ENCODE data around the gene PARP3. TPM values are rescaled to one million over a fixed set of nuclear protein-coding genes. Genes with fewer than 3 reads are reported as not detected.
"Not testable (repeated sequence)": the region's sequence is repeated elsewhere in the genome, so short reads cannot be mapped to it uniquely, and the experiment has no call there.

The PARP3 gene
- total RNA-seq, 4 donors from 2014 or later: 19.5 to 43.0 (median 22.8) TPM

DNA sequence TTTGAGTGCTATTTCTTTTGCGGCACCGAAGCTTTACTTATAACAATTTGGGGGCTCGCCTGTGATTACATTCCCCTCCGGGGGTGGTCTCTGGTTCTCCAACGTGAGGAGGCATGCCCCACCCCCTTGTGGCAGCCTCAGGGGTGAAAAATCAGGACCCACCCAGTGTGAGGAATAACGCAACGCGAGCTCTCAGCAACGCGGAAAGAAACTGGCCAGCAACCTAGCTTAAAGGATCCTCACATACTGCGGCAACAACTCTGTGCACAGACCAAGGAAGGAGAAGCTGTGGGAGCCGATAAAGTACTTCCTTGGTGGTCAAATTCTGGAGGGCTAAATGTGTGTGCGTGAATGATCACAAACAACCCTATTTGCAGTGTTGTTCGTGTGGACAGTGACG, 44.8 kb upstream of the PARP3 start:
- no peaks in the 10 kb centered on the region for H3K36me3 ChIP-seq

GRCh38 chr3:51900043-51900442, 42.1 kb upstream of the PARP3 start:
- not testable (repeated sequence) for H3K4me1 ChIP-seq, ATAC-seq, H3K27ac ChIP-seq, H3K36me3 ChIP-seq, H3K9me3 ChIP-seq, H3K4me3 ChIP-seq
- peaks cover 20% of the 10 kb centered on the region for H3K27me3 ChIP-seq
- WGBS, 2 donors (ENCODE audit: low coverage in 1 of 2): 51 to 71% methylated on average over 4 to 6 of the region's 7 CpGs

More for the DNA sequence above, 44.8 kb upstream of the PARP3 start:
- H3K4me1 ChIP-seq: no peaks in the 10 kb centered on the region
- H3K27me3 ChIP-seq: peaks cover 32% of the 10 kb centered on the region
- 100% methylated on average over 3 to 6 of the region's 15 CpGs for WGBS, 2 donors (ENCODE audit: low coverage in 1 of 2)
- no peak overlapping the region for H3K27ac ChIP-seq
- TF ChIP-seq POLR2AphosphoS5 (IDR thresholded peaks at IDR 0.05): no peak
- no peak for TF ChIP-seq POLR2A (IDR thresholded peaks at IDR 0.05)
- TF ChIP-seq CTCF (IDR thresholded peaks at IDR 0.05): no peak
- no peak for TF ChIP-seq EP300 (IDR thresholded peaks at IDR 0.05)
- no peak for ATAC-seq
- no peaks in the 10 kb centered on the region for H3K9me3 ChIP-seq
- no peak overlapping the region for H3K4me3 ChIP-seq

DNA sequence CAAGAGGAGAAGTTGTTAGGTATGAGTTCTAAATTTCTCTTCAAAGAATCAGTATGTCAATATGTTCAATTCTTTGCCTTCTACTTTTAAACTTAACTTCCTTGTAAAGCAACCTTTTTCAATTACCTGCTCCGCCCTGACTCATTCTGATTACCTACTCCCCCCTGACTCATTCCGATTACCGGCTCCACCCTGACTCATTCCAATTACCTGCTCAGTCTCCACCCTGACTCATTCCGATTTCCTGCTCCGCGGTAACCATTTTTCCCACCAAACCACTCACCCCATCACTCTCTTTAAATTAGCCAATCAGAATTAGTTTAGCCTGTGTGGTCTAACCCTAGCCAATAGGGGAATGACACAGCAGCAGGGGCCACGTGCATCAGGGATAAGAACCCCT, 39.8 kb upstream of the PARP3 start:
- H3K36me3 ChIP-seq, H3K4me3 ChIP-seq, ATAC-seq, H3K4me1 ChIP-seq, H3K27ac ChIP-seq, H3K9me3 ChIP-seq: not testable (repeated sequence)
- H3K27me3 ChIP-seq: peaks cover 15% of the 10 kb centered on the region
- 75 to 93% methylated on average over 3 to 6 of the region's 7 CpGs for WGBS, 2 donors (ENCODE audit: low coverage in 1 of 2)

- Histone ChIP-seq H3K36me3 (no peaks in the 10 kb centered on the region), H3K4me3 (no peak overlapping the region), H3K4me1 (no peaks in the 10 kb centered on the region), H3K27me3 (peaks cover 19% of the 10 kb centered on the region), H3K27ac (no peak overlapping the region), H3K9me3 (peaks cover 0 to 5% (median 0%) of the 10 kb centered on the region in 3 donors)
- WGBS, 2 donors (ENCODE audit: low coverage in 1 of 2): 100% methylated on average over 1 of the region's 2 CpGs
- TF ChIP-seq EP300 (IDR thresholded peaks at IDR 0.05): no peak
- no peak for TF ChIP-seq CTCF (IDR thresholded peaks at IDR 0.05)
- TF ChIP-seq POLR2A (IDR thresholded peaks at IDR 0.05): no peak
- TF ChIP-seq POLR2AphosphoS5 (IDR thresholded peaks at IDR 0.05): no peak
- no peak for ATAC-seq
These were observed 37.9 kb upstream of the PARP3 start for GRCh38 chr3:51904034-51904823.

DNA sequence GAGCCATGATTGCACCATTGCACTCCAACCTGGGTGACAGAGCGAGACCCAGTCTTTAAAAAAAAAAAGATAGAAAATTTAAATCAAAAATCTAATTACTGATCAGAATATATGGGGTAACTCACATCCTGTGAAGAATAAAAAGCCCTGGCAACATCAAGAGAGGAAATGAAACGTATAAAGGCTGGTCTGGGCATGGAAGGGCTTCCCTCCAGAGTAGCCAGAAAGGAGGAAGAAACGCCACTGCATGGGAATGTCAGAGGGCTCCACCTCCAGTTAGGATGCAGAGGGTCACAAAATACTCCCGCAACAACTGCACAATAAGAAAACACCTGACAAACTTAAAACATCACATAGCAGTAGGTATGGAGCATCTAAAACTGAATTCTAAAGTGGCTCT, 34.1 kb upstream of the PARP3 start:
- ATAC-seq: no peak
- H3K9me3 ChIP-seq: peaks cover 0 to 5% (median 0%) of the 10 kb centered on the region in 3 donors
- TF ChIP-seq POLR2AphosphoS5 (IDR thresholded peaks at IDR 0.05): no peak
- TF ChIP-seq EP300 (IDR thresholded peaks at IDR 0.05): no peak
- no peak for TF ChIP-seq CTCF (IDR thresholded peaks at IDR 0.05)
- TF ChIP-seq POLR2A (IDR thresholded peaks at IDR 0.05): no peak
- no peaks in the 10 kb centered on the region for H3K4me1 ChIP-seq
- no peak overlapping the region for H3K27ac ChIP-seq
- peaks cover 19% of the 10 kb centered on the region for H3K27me3 ChIP-seq
- H3K36me3 ChIP-seq: no peaks in the 10 kb centered on the region
- 69 to 70% methylated on average over 2 to 4 of the region's 4 CpGs for WGBS, 2 donors (ENCODE audit: low coverage in 1 of 2)
- no peak overlapping the region for H3K4me3 ChIP-seq

DNA sequence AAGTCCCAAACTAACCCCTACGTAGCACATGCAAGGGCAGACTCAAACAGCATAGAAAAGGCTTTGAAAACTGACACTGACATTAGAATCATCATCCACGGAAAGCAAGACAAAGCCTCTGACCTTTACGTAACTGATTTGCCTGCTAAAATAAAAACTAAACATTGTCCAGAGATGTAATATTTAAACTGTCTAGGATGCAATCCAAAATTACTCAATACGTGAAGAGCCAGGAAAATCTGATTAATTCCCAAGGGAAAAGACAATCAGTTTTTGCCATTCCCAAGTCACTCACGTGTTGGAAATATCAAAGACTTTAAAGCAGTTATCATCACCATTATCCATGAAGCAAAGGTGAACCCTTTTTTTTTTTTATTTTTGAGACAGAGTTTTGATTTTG, 25.7 kb upstream of the PARP3 start:
- 11 to 28% methylated on average over 5 of the region's 5 CpGs for WGBS, 2 donors (ENCODE audit: low coverage in 1 of 2)
- H3K27ac ChIP-seq: no peak overlapping the region
- no peak for ATAC-seq

More for the DNA sequence above, 25.7 kb upstream of the PARP3 start:
- Histone ChIP-seq H3K4me3 (no peak overlapping the region), H3K27me3 (no peaks in the 10 kb centered on the region), H3K4me1 (peaks cover 0 to 4% (median 0%) of the 10 kb centered on the region in 3 donors), H3K36me3 (no peaks in the 10 kb centered on the region), H3K9me3 (no peaks in the 10 kb centered on the region)
- TF ChIP-seq CTCF (IDR thresholded peaks at IDR 0.05) (no peak), EP300 (IDR thresholded peaks at IDR 0.05) (no peak), POLR2A (IDR thresholded peaks at IDR 0.05) (no peak), POLR2AphosphoS5 (IDR thresholded peaks at IDR 0.05) (no peak)

Measured in gastroesophageal sphincter (tissue), 4 donors.